ENCODE measurements around the gene SLC22A1. TPM values are rescaled to one million over a fixed set of nuclear protein-coding genes. Genes with fewer than 3 reads are reported as not detected.
"Not testable (repeated sequence)": the region's sequence is repeated elsewhere in the genome, so short reads cannot be mapped to it uniquely, and the experiment has no call there.

The SLC22A1 gene
- total RNA-seq, 1 donor from 2014 or later, result 1.5 TPM

- Mint-ChIP-seq H3K4me1 (ENCODE audit: unreplicated experiment) (peaks cover 11% of the 10 kb centered on the region), H3K4me3 (ENCODE audit: unreplicated experiment) (no peak overlapping the region), H3K9me3 (ENCODE audit: unreplicated experiment) (peaks cover 4% of the 10 kb centered on the region), H3K27me3 (ENCODE audit: unreplicated experiment) (no peaks in the 10 kb centered on the region), H3K36me3 (ENCODE audit: unreplicated experiment) (peaks cover 13% of the 10 kb centered on the region), H3K27ac (ENCODE audit: unreplicated experiment) (no peak overlapping the region)
- no peak for DNase-seq (ENCODE audit: extremely low spot score, unreplicated experiment)
- TF ChIP-seq CTCF (IDR thresholded peaks at IDR 0.05), result no peak
Measured at GRCh38 chr6:160163425-160163824, 41.8 kb downstream of the SLC22A1 start.

- no peak overlapping the region for H3K27ac Mint-ChIP-seq (ENCODE audit: unreplicated experiment)
- no peaks in the 10 kb centered on the region for H3K27me3 Mint-ChIP-seq (ENCODE audit: unreplicated experiment)
- no peak for DNase-seq (ENCODE audit: extremely low spot score, unreplicated experiment)
- H3K36me3 Mint-ChIP-seq (ENCODE audit: unreplicated experiment), result peaks cover 9% of the 10 kb centered on the region
- peaks cover 4% of the 10 kb centered on the region for H3K9me3 Mint-ChIP-seq (ENCODE audit: unreplicated experiment)
- peaks cover 11% of the 10 kb centered on the region for H3K4me1 Mint-ChIP-seq (ENCODE audit: unreplicated experiment)
- no peak overlapping the region for H3K4me3 Mint-ChIP-seq (ENCODE audit: unreplicated experiment)
- TF ChIP-seq CTCF (IDR thresholded peaks at IDR 0.05), result no peak
Measured at GRCh38 chr6:160163912-160164311, 42.3 kb downstream of the SLC22A1 start.

GRCh38 chr6:160165928-160166327 lies 44.3 kb downstream of the SLC22A1 start:
- DNase-seq (ENCODE audit: extremely low spot score, unreplicated experiment); H3K4me1 Mint-ChIP-seq (ENCODE audit: unreplicated experiment); H3K9me3 Mint-ChIP-seq (ENCODE audit: unreplicated experiment); H3K27ac Mint-ChIP-seq (ENCODE audit: unreplicated experiment); H3K27me3 Mint-ChIP-seq (ENCODE audit: unreplicated experiment); H3K4me3 Mint-ChIP-seq (ENCODE audit: unreplicated experiment); H3K36me3 Mint-ChIP-seq (ENCODE audit: unreplicated experiment): not testable (repeated sequence)

GRCh38 chr6:160167604-160168399 lies 46.2 kb downstream of the SLC22A1 start:
- no peaks in the 10 kb centered on the region for H3K4me1 Mint-ChIP-seq (ENCODE audit: unreplicated experiment)
- TF ChIP-seq CTCF (IDR thresholded peaks at IDR 0.05), result no peak
- DNase-seq (ENCODE audit: extremely low spot score, unreplicated experiment), result no peak
- no peaks in the 10 kb centered on the region for H3K36me3 Mint-ChIP-seq (ENCODE audit: unreplicated experiment)
- H3K9me3 Mint-ChIP-seq (ENCODE audit: unreplicated experiment), result peaks cover 4% of the 10 kb centered on the region
- no peak overlapping the region for H3K4me3 Mint-ChIP-seq (ENCODE audit: unreplicated experiment)
- no peaks in the 10 kb centered on the region for H3K27me3 Mint-ChIP-seq (ENCODE audit: unreplicated experiment)
- no peak overlapping the region for H3K27ac Mint-ChIP-seq (ENCODE audit: unreplicated experiment)

GRCh38 chr6:160170018-160170680 lies 48.5 kb downstream of the SLC22A1 start:
- Mint-ChIP-seq H3K27ac (ENCODE audit: unreplicated experiment) (no peak overlapping the region), H3K4me1 (ENCODE audit: unreplicated experiment) (no peaks in the 10 kb centered on the region), H3K9me3 (ENCODE audit: unreplicated experiment) (peaks cover 2% of the 10 kb centered on the region), H3K27me3 (ENCODE audit: unreplicated experiment) (peaks cover 2% of the 10 kb centered on the region), H3K36me3 (ENCODE audit: unreplicated experiment) (no peaks in the 10 kb centered on the region), H3K4me3 (ENCODE audit: unreplicated experiment) (no peak overlapping the region)
- no peak for TF ChIP-seq CTCF (IDR thresholded peaks at IDR 0.05)
- no peak for DNase-seq (ENCODE audit: extremely low spot score, unreplicated experiment)

All from osteocyte (in vitro differentiated cells).